DND-41 (cell line): ENCODE results near the gene EPN3.

Source experiments
- ATAC-seq: fragments of 200-7000 bp; cut with Tn5 transposase; 3 replicates; pipeline ENCODE4 v1.9.1; 2021; ENCODE audit warnings: low read depth; ENCODE audit not compliant: insufficient read depth
- DNase-seq: peaks from one replicate; pipeline ENCODE4 v3.0.0-alpha.2; 2020
- H2AFZ ChIP-seq: 2 replicates; pipeline ENCODE4 v1.6.0; 2012; ENCODE audit warnings: low read depth, low read length
- H3K27ac ChIP-seq: 2 replicates; pipeline ENCODE4 v1.5.1; 2012; ENCODE audit warnings: low read length, inconsistent platforms
- H3K27me3 ChIP-seq: fragments of 200-600 bp; sonication (generic); 2 replicates; pipeline ENCODE4 v1.6.0; 2012; ENCODE audit warnings: low read length, mild to moderate bottlenecking, inconsistent platforms; ENCODE audit not compliant: insufficient read depth, poor library complexity
- H3K36me3 ChIP-seq: 2 replicates; pipeline ENCODE4 v1.5.1; 2012; ENCODE audit warnings: low read length, inconsistent platforms; ENCODE audit not compliant: insufficient read depth
- H3K4me1 ChIP-seq: 2 replicates; pipeline ENCODE4 v1.5.1; 2012; ENCODE audit warnings: mild to moderate bottlenecking, low read length; ENCODE audit not compliant: insufficient read depth
- H3K4me2 ChIP-seq: 2 replicates; pipeline ENCODE4 v1.6.0; 2012; ENCODE audit warnings: mild to moderate bottlenecking, moderate library complexity, low read length, inconsistent platforms; ENCODE audit not compliant: insufficient read depth
- H3K4me3 ChIP-seq, 2 experiments: fragments of 200-600 bp in 1 of 2; shearing (Covaris generic) in 1 of 2; 2 replicates each; pipeline ENCODE4 v1.5.1; 2012 to 2016; ENCODE audit warnings: inconsistent platforms in 2 of 2, low read length in 2 of 2, mild to moderate bottlenecking in 2 of 2, low read depth in 1 of 2, moderate library complexity in 1 of 2
- H3K79me2 ChIP-seq: 2 replicates; pipeline ENCODE4 v1.6.0; 2012; ENCODE audit warnings: low read length, inconsistent platforms; ENCODE audit not compliant: insufficient read depth
- H3K9ac ChIP-seq: 2 replicates; pipeline ENCODE4 v1.6.0; 2012; ENCODE audit warnings: low read depth, mild to moderate bottlenecking, inconsistent platforms, low read length, moderate library complexity
- H3K9me3 ChIP-seq: 2 replicates; pipeline ENCODE4 v1.5.1; 2012; ENCODE audit warnings: low read length, moderate library complexity, mild to moderate bottlenecking, inconsistent platforms; ENCODE audit not compliant: insufficient read depth, severe bottlenecking
- H4K20me1 ChIP-seq: 2 replicates; pipeline ENCODE4 v1.6.0; 2012; ENCODE audit warnings: low read length; ENCODE audit not compliant: insufficient read depth
- CTCF ChIP-seq: IDR thresholded peaks from 2 replicates; pipeline ENCODE4 v1.5.1; 2012; ENCODE audit warnings: borderline replicate concordance, low read length, moderate library complexity, mild to moderate bottlenecking; ENCODE audit not compliant: poor library complexity, severe bottlenecking; ENCODE audit errors: extremely low read depth
- EZH2 ChIP-seq: IDR thresholded peaks from 3 replicates; pipeline ENCODE4 v1.6.1; 2012; ENCODE audit warnings: borderline replicate concordance, low read depth, mild to moderate bottlenecking, moderate library complexity, low read length, inconsistent platforms; ENCODE audit not compliant: severe bottlenecking

EPN3 gene

GRCh38 chr17:50581316-50581715 lies 48.8 kb downstream of the EPN3 start:
- H3K4me1 ChIP-seq: no peaks in the 10 kb centered on the region
- peaks cover 44% of the 10 kb centered on the region for H3K27me3 ChIP-seq
- no peaks in the 10 kb centered on the region for H3K36me3 ChIP-seq
- TF ChIP-seq CTCF (no peak), EZH2 (no peak)
- no peak for ATAC-seq
- no peak overlapping the region for H3K4me3 ChIP-seq
- H4K20me1 ChIP-seq: no peaks in the 10 kb centered on the region; the same call in 1 of the 2 replicates
- DNase-seq: no peak
- H2AFZ ChIP-seq: no peak overlapping the region
- H3K4me2 ChIP-seq: no peak overlapping the region
- H3K79me2 ChIP-seq: no peaks in the 10 kb centered on the region
- H3K27ac ChIP-seq: no peak overlapping the region
- no peaks in the 10 kb centered on the region for H3K9me3 ChIP-seq
- no peak overlapping the region for H3K9ac ChIP-seq

- no peak overlapping the region for H3K27ac ChIP-seq
- no peaks in the 10 kb centered on the region for H3K4me1 ChIP-seq
- no peak overlapping the region for H3K9ac ChIP-seq
- H3K4me2 ChIP-seq: no peak overlapping the region
- no peak overlapping the region for H3K4me3 ChIP-seq
- no peak for ATAC-seq
- no peak overlapping the region for H2AFZ ChIP-seq
- H3K36me3 ChIP-seq: no peaks in the 10 kb centered on the region
- DNase-seq: no peak
- no peaks in the 10 kb centered on the region; the same call in 1 of the 2 replicates for H4K20me1 ChIP-seq
- H3K79me2 ChIP-seq: no peaks in the 10 kb centered on the region
- no peaks in the 10 kb centered on the region for H3K9me3 ChIP-seq
- TF ChIP-seq CTCF (no peak), EZH2 (no peak)
- peaks cover 48% of the 10 kb centered on the region for H3K27me3 ChIP-seq
Measured at GRCh38 chr17:50582741-50583140, 50.2 kb downstream of the EPN3 start.

GRCh38 chr17:50583641-50584040 lies 51.1 kb downstream of the EPN3 start:
- no peak overlapping the region for H3K9ac ChIP-seq
- ATAC-seq (no peak), DNase-seq (no peak)
- H3K27ac ChIP-seq: no peak overlapping the region
- no peaks in the 10 kb centered on the region for H3K36me3 ChIP-seq
- no peak for TF ChIP-seq CTCF
- TF ChIP-seq EZH2: no peak
- no peaks in the 10 kb centered on the region for H3K9me3 ChIP-seq
- no peak overlapping the region for H2AFZ ChIP-seq
- no peaks in the 10 kb centered on the region for H3K4me1 ChIP-seq
- H3K27me3 ChIP-seq: peaks cover 51% of the 10 kb centered on the region
- H3K79me2 ChIP-seq: no peaks in the 10 kb centered on the region
- no peak overlapping the region for H3K4me2 ChIP-seq
- H4K20me1 ChIP-seq: no peaks in the 10 kb centered on the region; the same call in 1 of the 2 replicates
- H3K4me3 ChIP-seq: no peak overlapping the region

GRCh38 chr17:50584116-50584515 lies 51.6 kb downstream of the EPN3 start:
- no peak overlapping the region for H3K9ac ChIP-seq
- no peak overlapping the region for H3K27ac ChIP-seq
- H3K4me1 ChIP-seq: no peaks in the 10 kb centered on the region
- H3K4me3 ChIP-seq: no peak overlapping the region
- ATAC-seq (no peak), DNase-seq (no peak)
- no peaks in the 10 kb centered on the region for H3K9me3 ChIP-seq
- H2AFZ ChIP-seq: no peak overlapping the region
- H4K20me1 ChIP-seq: no peaks in the 10 kb centered on the region; the same call in 1 of the 2 replicates
- no peak overlapping the region for H3K4me2 ChIP-seq
- TF ChIP-seq CTCF (no peak), EZH2 (no peak)
- H3K36me3 ChIP-seq: no peaks in the 10 kb centered on the region
- H3K27me3 ChIP-seq: peaks cover 53% of the 10 kb centered on the region
- H3K79me2 ChIP-seq: no peaks in the 10 kb centered on the region
